HepG2 (cell line): Measurements from ENCODE around the gene YBX2. TPM values are rescaled to one million over a fixed set of nuclear protein-coding genes. Genes with fewer than 3 reads are reported as not detected.

Experiments
- ATAC-seq: fragments of 200-7000 bp; cut with Tn5 transposase; 3 replicates; pipeline ENCODE4 v1.9.1; 2020; ENCODE audit warnings: mild to moderate bottlenecking, moderate library complexity
- BruUV-seq: library from RNA; stranded (reverse); fragments of 400-500 nt; replicated peaks from 2 replicates; lab custom pipeline; 2021; lab: Mats Ljungman, UMichigan
- CTCF ChIA-PET: fragments of 300-600 bp; formaldehyde crosslinking; extraction: SDS; loops from one replicate; lab custom pipeline; 2021; ENCODE audit warnings: low total read pairs, inconsistent platforms, low intra/inter-chr PET ratio; lab: Yijun Ruan, JAX
- POLR2A ChIA-PET: fragments of 350-600 bp; sonication (Branson Sonifier 250); formaldehyde crosslinking; loops from one replicate; lab custom pipeline; 2020; ENCODE audit warnings: antibody characterized with exemption, inconsistent platforms; lab: Yijun Ruan, JAX
- DNase-seq: peaks from one replicate; pipeline ENCODE4 v3.0.0-alpha.2; 2015; ENCODE audit warnings: low spot score
- FAIRE-seq: peaks from 3 replicates; lab custom pipeline; 2011; peaks lifted over from hg19 to GRCh38; lab: Jason Lieb, UNC
- H2AFZ ChIP-seq: one replicate; pipeline ENCODE4 v1.6.1; 2011; ENCODE audit warnings: low read length, inconsistent platforms
- H3K27ac ChIP-seq: fragments of 300-600 bp; 3 replicates; pipeline ENCODE4 v1.8.0; 2011; ENCODE audit warnings: mixed run types, mild to moderate bottlenecking, mixed read lengths, low read length, inconsistent platforms; ENCODE audit not compliant: insufficient read depth; ENCODE audit errors: extremely low read length
- H3K27me3 ChIP-seq, 2 experiments: fragments of 200-600 bp in 1 of 2; 2 replicates in 1 of 2; 3 replicates in 1 of 2; pipeline versions ENCODE4 v1.6.0 to v1.8.0; 2011; ENCODE audit warnings: low read length in 2 of 2, mild to moderate bottlenecking in 2 of 2, moderate library complexity in 2 of 2, inconsistent platforms in 1 of 2; ENCODE audit not compliant: insufficient read depth in 2 of 2, control insufficient read depth in 1 of 2
- H3K36me3 ChIP-seq, 2 experiments: fragments of 200-600 bp in 1 of 2; replicated peaks in 1 of 2; 2 replicates in 1 of 2; 3 replicates in 1 of 2; pipeline versions ENCODE4 v1.5.1 to v1.8.0; 2011; ENCODE audit warnings: low read length in 2 of 2, inconsistent platforms in 1 of 2; ENCODE audit not compliant: insufficient read depth in 2 of 2, control insufficient read depth in 1 of 2
- H3K4me1 ChIP-seq: 2 replicates; pipeline ENCODE4 v1.5.1; 2012; ENCODE audit warnings: low read length, inconsistent platforms; ENCODE audit not compliant: insufficient read depth
- H3K4me2 ChIP-seq: 2 replicates; pipeline ENCODE4 v1.6.0; 2011; ENCODE audit warnings: low read depth, low read length, inconsistent platforms
- H3K4me3 ChIP-seq, 3 experiments: fragments of 200-600 bp in 1 of 3; sonication (generic), shearing (Covaris generic) in 1 of 3; replicated peaks in 1 of 3; 2 replicates each; pipeline ENCODE4 v1.5.1; 2011 to 2016; ENCODE audit warnings: low read length in 3 of 3, inconsistent platforms in 2 of 3, low read depth in 2 of 3, mild to moderate bottlenecking in 2 of 3, control low read depth in 1 of 3, mixed read lengths in 1 of 3; ENCODE audit not compliant: insufficient read depth in 1 of 3
- H3K79me2 ChIP-seq: one replicate; pipeline ENCODE4 v1.6.1; 2011; ENCODE audit warnings: low read length, inconsistent platforms; ENCODE audit not compliant: insufficient read depth
- H3K9ac ChIP-seq: 2 replicates; pipeline ENCODE4 v1.6.0; 2011; ENCODE audit warnings: mild to moderate bottlenecking, low read depth, low read length, inconsistent platforms; ENCODE audit not compliant: insufficient read depth
- H3K9me3 ChIP-seq: 2 replicates; pipeline ENCODE4 v1.5.1; 2012; ENCODE audit warnings: mild to moderate bottlenecking, low read length
- H4K20me1 ChIP-seq: 2 replicates; pipeline ENCODE4 v1.6.0; 2011; ENCODE audit warnings: inconsistent platforms, mild to moderate bottlenecking, low read length, moderate library complexity; ENCODE audit not compliant: insufficient read depth
- NCOR1 ChIP-seq: fragments of 200-600 bp; sonication (generic); IDR thresholded peaks from 2 replicates; pipeline ENCODE4 v1.7.0; 2017; ENCODE audit warnings: antibody characterized with exemption, low read length, borderline replicate concordance
- POLR2AphosphoS5 ChIP-seq: IDR thresholded peaks from 2 replicates; pipeline ENCODE4 v1.6.1; 2012; ENCODE audit warnings: low read depth, low read length
- RBM22 ChIP-seq: fragments of 200-400 bp; formaldehyde crosslinking; optimal IDR thresholded peaks from 2 replicates; pipeline ENCODE3; 2017; ENCODE audit warnings: mild to moderate bottlenecking, low read length, moderate library complexity
- WGBS: methylation state at CpG from one replicate; pipeline ENCODE4 v1.1.6; 2017; ENCODE audit warnings: low lambda C conversion rate; 5-methylcytosine and 5-hydroxymethylcytosine counted together
- in situ Hi-C: cut with HindIII; loops from 2 replicates; pipeline ENCODE4 v1.10.0; 2017; ENCODE audit warnings: low pct_unique_long_range_greater_than_20kb; ENCODE audit not compliant: extremely low pct_ligation_motif_present
- intact Hi-C: fragments of 100-400 bp; cut with micrococcal nuclease; formaldehyde crosslinking; loops from one replicate; pipeline ENCODE4 v1.10.0; 2022; ENCODE audit not compliant: unreplicated experiment
- polyA plus RNA-seq, 8 experiments: library from polyadenylated mRNA; depleted of rRNA in 3 of 8; stranded (reverse) in 7 of 8; unstranded in 1 of 8; fragments of >200 nt; fragmentation: Illumina TruSeq in 4 of 8; extraction: Trizol in 4 of 8; gene quantifications; 2 replicates each; pipeline versions ENCODE4 v1.2.1 to v1.2.3, GENCODE V29; 2011 to 2016; ENCODE audit warnings: low read depth in 4 of 8, missing spikeins in 1 of 8, mixed read lengths in 1 of 8; ENCODE audit not compliant: insufficient read depth in 1 of 8
- total RNA-seq, 5 experiments: library from RNA; depleted of rRNA; stranded (reverse); fragments of >200 nt; fragmentation: Illumina TruSeq; extraction: Trizol; gene quantifications; 2 replicates each; pipeline ENCODE4 v1.2.3, GENCODE V29; 2016; ENCODE audit warnings: low read depth in 1 of 5
- TF ChIP-seq, protein P1 (sequence below): sonication (generic); formaldehyde crosslinking; IDR thresholded peaks from 2 replicates; pipeline ENCODE4 v1.5.0; 2020; ENCODE audit warnings: mild to moderate bottlenecking, missing genetic modification reagents
- TF ChIP-seq, protein P2 (sequence below): sonication (generic); formaldehyde crosslinking; IDR thresholded peaks from 2 replicates; pipeline ENCODE4 v1.5.1; 2020; ENCODE audit warnings: mild to moderate bottlenecking, moderate library complexity, missing genetic modification reagents

YBX2 gene
- total and polyA plus RNA-seq, 2 of the 13 experiments (the other 11 are each of a cell fraction or from before 2014, with no cell fraction given) = 0.12 to 0.22 TPM

- POLR2A ChIA-PET = interaction anchor here (1.5 to 3.0 kb wide), 3 partner anchors 20 to 136 kb away, joined by 3 to 17 read pairs (median 5); partner anchors contain the start of genes CHRNB1, NEURL4 and SLC2A4
- no peak for FAIRE-seq
- intact Hi-C loops (no loop called here), in situ Hi-C loops (no loop called here)
- CTCF ChIA-PET = no interaction called here
- peaks cover 53% of the 10 kb centered on the region for H4K20me1 ChIP-seq
- no peaks in the 10 kb centered on the region for H3K27me3 ChIP-seq
- peaks cover 60% of the 10 kb centered on the region for H3K4me1 ChIP-seq
- H2AFZ ChIP-seq = no peak overlapping the region
- peaks cover 49% of the 10 kb centered on the region for H3K79me2 ChIP-seq
- H3K27ac ChIP-seq = no peak overlapping the region
- no peaks in the 10 kb centered on the region for H3K9me3 ChIP-seq
- H3K36me3 ChIP-seq = peaks cover 21 to 43% of the 10 kb centered on the region in 2 experiments
- BruUV-seq = no TSS peak
- H3K9ac ChIP-seq = peak overlapping the region; percentile 94; the same call in 1 of the 2 replicates
- peak overlapping the region; percentile 90 for H3K4me2 ChIP-seq
- peak overlapping the region; percentile 3 to 84 (median 77); a peak in 3 of 6 replicates for H3K4me3 ChIP-seq
- no peak for ATAC-seq
- TF ChIP-seq RBM22 (peak; percentile 44), NCOR1 (no peak), POLR2AphosphoS5 (0 out of 2 replicates have a peak, but pooled peaks have one; percentile 19)
- TF ChIP-seq, protein P1, sequence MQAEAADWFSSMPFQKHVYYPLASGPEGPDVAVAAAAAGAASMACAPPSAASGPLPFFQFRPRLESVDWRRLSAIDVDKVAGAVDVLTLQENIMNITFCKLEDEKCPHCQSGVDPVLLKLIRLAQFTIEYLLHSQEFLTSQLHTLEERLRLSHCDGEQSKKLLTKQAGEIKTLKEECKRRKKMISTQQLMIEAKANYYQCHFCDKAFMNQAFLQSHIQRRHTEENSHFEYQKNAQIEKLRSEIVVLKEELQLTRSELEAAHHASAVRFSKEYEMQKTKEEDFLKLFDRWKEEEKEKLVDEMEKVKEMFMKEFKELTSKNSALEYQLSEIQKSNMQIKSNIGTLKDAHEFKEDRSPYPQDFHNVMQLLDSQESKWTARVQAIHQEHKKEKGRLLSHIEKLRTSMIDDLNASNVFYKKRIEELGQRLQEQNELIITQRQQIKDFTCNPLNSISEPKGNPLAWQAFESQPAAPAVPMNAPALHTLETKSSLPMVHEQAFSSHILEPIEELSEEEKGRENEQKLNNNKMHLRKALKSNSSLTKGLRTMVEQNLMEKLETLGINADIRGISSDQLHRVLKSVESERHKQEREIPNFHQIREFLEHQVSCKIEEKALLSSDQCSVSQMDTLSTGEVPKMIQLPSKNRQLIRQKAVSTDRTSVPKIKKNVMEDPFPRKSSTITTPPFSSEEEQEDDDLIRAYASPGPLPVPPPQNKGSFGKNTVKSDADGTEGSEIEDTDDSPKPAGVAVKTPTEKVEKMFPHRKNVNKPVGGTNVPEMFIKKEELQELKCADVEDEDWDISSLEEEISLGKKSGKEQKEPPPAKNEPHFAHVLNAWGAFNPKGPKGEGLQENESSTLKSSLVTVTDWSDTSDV (CRISPR knock-in tag) = no peak
- TF ChIP-seq, protein P2, sequence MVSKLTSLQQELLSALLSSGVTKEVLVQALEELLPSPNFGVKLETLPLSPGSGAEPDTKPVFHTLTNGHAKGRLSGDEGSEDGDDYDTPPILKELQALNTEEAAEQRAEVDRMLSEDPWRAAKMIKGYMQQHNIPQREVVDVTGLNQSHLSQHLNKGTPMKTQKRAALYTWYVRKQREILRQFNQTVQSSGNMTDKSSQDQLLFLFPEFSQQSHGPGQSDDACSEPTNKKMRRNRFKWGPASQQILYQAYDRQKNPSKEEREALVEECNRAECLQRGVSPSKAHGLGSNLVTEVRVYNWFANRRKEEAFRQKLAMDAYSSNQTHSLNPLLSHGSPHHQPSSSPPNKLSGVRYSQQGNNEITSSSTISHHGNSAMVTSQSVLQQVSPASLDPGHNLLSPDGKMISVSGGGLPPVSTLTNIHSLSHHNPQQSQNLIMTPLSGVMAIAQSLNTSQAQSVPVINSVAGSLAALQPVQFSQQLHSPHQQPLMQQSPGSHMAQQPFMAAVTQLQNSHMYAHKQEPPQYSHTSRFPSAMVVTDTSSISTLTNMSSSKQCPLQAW (CRISPR knock-in tag) = 0 out of 2 replicates have a peak, but pooled peaks have one; percentile 15
- WGBS = 84% methylated on average over 12 of the region's 12 CpGs
- DNase-seq = no peak
Measured at GRCh38 chr17:7309628-7310027, 15.2 kb upstream of the YBX2 start.
